ENCODE measurements around the gene MPL.

MPL gene

DNA sequence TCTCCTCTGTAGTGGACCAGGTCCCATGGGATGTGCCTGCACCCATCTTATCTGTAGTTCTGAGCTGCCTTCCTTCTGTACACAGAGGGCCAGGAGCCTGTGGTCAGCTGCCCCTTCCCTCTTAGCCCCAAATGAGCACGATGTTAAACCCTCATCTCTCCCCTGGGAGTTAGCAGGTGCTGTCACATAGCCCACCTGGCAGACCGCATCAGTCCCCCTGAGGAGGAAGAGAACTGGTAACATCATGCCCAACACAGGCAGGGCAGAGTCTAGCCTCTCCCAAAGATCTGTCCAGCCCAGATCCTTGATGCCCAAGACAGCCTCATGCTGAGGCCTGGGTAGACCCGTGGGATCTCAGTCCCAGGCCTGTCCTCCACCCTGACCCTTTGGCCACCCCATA is 32.2 kb upstream of the MPL start:
- ATAC-seq = no peak
- TF ChIP-seq ARNTL (CRISPR knock-in tag; IDR thresholded peaks at IDR 0.05; ENCODE audit: borderline replicate concordance, low read depth) = no peak
- no peak for TF ChIP-seq ISL1 (CRISPR knock-in tag; IDR thresholded peaks at IDR 0.05)
- TF ChIP-seq ZNF70 (CRISPR knock-in tag; IDR thresholded peaks at IDR 0.05) = no peak
- no peak for TF ChIP-seq ZC3H10 (CRISPR knock-in tag; IDR thresholded peaks at IDR 0.05)
- TF ChIP-seq, protein P1, sequence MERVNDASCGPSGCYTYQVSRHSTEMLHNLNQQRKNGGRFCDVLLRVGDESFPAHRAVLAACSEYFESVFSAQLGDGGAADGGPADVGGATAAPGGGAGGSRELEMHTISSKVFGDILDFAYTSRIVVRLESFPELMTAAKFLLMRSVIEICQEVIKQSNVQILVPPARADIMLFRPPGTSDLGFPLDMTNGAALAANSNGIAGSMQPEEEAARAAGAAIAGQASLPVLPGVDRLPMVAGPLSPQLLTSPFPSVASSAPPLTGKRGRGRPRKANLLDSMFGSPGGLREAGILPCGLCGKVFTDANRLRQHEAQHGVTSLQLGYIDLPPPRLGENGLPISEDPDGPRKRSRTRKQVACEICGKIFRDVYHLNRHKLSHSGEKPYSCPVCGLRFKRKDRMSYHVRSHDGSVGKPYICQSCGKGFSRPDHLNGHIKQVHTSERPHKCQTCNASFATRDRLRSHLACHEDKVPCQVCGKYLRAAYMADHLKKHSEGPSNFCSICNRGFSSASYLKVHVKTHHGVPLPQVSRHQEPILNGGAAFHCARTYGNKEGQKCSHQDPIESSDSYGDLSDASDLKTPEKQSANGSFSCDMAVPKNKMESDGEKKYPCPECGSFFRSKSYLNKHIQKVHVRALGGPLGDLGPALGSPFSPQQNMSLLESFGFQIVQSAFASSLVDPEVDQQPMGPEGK (CRISPR knock-in tag; IDR thresholded peaks at IDR 0.05; ENCODE audit: borderline replicate concordance) = no peak
- TF ChIP-seq ZFP30 (CRISPR knock-in tag; IDR thresholded peaks at IDR 0.05) = no peak
- TF ChIP-seq CSDC2 (CRISPR knock-in tag; IDR thresholded peaks at IDR 0.05) = no peak
- TF ChIP-seq SNAI2 (CRISPR knock-in tag; IDR thresholded peaks at IDR 0.05) = no peak
- TF ChIP-seq ZNF565 (CRISPR knock-in tag; conservative IDR thresholded peaks at IDR 0.05; ENCODE audit: low read depth) = no peak
- TF ChIP-seq RARB (CRISPR knock-in tag; IDR thresholded peaks at IDR 0.05) = no peak
- TF ChIP-seq, protein P2, sequence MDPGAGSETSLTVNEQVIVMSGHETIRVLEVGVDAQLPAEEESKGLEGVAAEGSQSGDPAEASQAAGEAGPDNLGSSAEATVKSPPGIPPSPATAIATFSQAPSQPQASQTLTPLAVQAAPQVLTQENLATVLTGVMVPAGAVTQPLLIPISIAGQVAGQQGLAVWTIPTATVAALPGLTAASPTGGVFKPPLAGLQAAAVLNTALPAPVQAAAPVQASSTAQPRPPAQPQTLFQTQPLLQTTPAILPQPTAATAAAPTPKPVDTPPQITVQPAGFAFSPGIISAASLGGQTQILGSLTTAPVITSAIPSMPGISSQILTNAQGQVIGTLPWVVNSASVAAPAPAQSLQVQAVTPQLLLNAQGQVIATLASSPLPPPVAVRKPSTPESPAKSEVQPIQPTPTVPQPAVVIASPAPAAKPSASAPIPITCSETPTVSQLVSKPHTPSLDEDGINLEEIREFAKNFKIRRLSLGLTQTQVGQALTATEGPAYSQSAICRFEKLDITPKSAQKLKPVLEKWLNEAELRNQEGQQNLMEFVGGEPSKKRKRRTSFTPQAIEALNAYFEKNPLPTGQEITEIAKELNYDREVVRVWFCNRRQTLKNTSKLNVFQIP (CRISPR knock-in tag; IDR thresholded peaks at IDR 0.05; ENCODE audit: borderline replicate concordance, low read depth) = no peak
- TF ChIP-seq, protein P3, sequence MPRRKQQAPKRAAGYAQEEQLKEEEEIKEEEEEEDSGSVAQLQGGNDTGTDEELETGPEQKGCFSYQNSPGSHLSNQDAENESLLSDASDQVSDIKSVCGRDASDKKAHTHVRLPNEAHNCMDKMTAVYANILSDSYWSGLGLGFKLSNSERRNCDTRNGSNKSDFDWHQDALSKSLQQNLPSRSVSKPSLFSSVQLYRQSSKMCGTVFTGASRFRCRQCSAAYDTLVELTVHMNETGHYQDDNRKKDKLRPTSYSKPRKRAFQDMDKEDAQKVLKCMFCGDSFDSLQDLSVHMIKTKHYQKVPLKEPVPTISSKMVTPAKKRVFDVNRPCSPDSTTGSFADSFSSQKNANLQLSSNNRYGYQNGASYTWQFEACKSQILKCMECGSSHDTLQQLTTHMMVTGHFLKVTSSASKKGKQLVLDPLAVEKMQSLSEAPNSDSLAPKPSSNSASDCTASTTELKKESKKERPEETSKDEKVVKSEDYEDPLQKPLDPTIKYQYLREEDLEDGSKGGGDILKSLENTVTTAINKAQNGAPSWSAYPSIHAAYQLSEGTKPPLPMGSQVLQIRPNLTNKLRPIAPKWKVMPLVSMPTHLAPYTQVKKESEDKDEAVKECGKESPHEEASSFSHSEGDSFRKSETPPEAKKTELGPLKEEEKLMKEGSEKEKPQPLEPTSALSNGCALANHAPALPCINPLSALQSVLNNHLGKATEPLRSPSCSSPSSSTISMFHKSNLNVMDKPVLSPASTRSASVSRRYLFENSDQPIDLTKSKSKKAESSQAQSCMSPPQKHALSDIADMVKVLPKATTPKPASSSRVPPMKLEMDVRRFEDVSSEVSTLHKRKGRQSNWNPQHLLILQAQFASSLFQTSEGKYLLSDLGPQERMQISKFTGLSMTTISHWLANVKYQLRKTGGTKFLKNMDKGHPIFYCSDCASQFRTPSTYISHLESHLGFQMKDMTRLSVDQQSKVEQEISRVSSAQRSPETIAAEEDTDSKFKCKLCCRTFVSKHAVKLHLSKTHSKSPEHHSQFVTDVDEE (CRISPR knock-in tag; IDR thresholded peaks at IDR 0.05) = no peak
- no peak for TF ChIP-seq OSR1 (CRISPR knock-in tag; IDR thresholded peaks at IDR 0.05)

DNA sequence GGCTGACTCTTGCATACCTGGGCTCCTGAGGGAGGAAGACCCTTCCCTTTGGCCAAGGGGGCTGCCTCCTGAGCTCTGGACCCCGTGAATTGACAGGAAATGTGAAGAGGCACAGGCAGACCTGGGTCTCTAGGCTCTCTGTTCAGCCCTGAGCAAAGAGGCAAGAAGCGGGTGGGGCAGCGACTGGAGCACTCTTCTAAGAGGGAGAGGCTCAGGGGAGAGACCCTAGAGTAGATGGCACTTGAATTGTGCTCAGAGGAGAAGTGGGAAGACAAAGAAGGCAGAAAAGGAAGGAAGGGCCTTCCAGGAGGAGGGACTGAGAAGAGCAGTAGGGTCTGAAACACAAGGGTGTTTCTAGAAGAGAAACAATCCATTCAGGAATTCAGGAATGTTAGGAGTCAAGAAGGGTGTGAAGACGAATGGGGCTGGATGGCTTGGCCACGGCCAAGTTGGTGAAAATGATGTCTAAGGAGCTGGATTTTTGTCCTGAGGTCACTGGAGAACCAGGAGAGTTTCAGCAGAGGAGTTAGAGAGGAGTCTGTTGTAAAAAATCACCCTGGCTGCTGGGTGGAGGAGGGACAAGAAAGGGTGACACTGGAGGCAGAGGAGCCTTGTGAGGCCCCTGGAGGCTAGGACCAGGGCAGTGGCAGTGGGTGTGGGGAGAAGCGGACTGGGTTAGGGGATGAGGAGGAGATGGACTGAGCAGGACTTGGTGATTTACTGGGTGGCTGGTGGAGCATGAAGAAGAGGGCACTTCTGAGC is 31.5 kb upstream of the MPL start:
- ATAC-seq = no peak
- TF ChIP-seq ZNF70 (CRISPR knock-in tag; IDR thresholded peaks at IDR 0.05) (no peak), GLIS3 (CRISPR knock-in tag; IDR thresholded peaks at IDR 0.05) (no peak), ZFP30 (CRISPR knock-in tag; IDR thresholded peaks at IDR 0.05) (no peak), OSR1 (CRISPR knock-in tag; IDR thresholded peaks at IDR 0.05) (no peak), TCF4 (CRISPR knock-in tag; IDR thresholded peaks at IDR 0.05; ENCODE audit: borderline replicate concordance) (no peak), RARB (CRISPR knock-in tag; IDR thresholded peaks at IDR 0.05) (no peak), CREB5 (CRISPR knock-in tag; IDR thresholded peaks at IDR 0.05; ENCODE audit: low read depth) (no peak), BACH2 (CRISPR knock-in tag; IDR thresholded peaks at IDR 0.05; ENCODE audit: borderline replicate concordance) (no peak)

DNA sequence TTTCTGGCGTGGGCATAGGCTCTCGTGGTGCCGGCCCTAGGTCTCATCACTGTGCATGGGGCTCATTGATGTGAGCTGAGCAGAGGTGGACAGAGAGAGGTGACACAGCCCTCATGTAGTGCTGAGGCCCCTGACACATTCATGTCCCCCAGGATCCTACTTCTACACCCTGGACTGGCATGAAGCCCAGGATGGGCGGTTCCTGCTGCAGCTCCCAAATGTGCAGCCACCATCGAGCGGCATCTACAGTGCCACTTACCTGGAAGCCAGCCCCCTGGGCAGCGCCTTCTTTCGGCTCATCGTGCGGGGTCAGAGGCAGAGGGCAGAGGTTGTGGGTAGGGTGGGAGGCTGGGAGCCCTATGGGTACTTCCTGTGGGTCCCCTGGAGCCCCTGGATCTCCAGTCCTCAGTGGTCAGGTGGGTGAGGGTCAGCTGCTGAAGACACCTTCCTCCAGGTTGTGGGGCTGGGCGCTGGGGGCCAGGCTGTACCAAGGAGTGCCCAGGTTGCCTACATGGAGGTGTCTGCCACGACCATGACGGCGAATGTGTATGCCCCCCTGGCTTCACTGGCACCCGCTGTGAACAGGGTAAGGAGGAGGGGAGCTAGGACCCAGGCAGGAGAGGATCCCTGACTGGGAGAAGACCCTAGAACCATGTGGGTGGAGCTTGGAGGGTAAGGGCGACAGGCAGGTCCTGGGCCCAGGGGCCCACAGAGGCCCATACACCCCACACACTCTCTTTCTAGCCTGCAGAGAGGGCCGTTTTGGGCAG is 30.7 kb upstream of the MPL start:
- ATAC-seq = no peak
- TF ChIP-seq RARB (CRISPR knock-in tag; IDR thresholded peaks at IDR 0.05) (no peak), SNAI2 (CRISPR knock-in tag; IDR thresholded peaks at IDR 0.05) (no peak), CSDC2 (CRISPR knock-in tag; IDR thresholded peaks at IDR 0.05) (no peak), ZFP30 (CRISPR knock-in tag; IDR thresholded peaks at IDR 0.05) (no peak), ZNF8 (CRISPR knock-in tag; IDR thresholded peaks at IDR 0.05) (no peak), CSRNP3 (CRISPR knock-in tag; IDR thresholded peaks at IDR 0.05) (no peak), CREB5 (CRISPR knock-in tag; IDR thresholded peaks at IDR 0.05; ENCODE audit: low read depth) (no peak), ZFP3 (CRISPR knock-in tag; IDR thresholded peaks at IDR 0.05) (no peak), ARNTL (CRISPR knock-in tag; IDR thresholded peaks at IDR 0.05; ENCODE audit: borderline replicate concordance, low read depth) (no peak), ZC3H10 (CRISPR knock-in tag; IDR thresholded peaks at IDR 0.05) (no peak), OSR1 (CRISPR knock-in tag; IDR thresholded peaks at IDR 0.05) (no peak), ESRRG (CRISPR knock-in tag; IDR thresholded peaks at IDR 0.05) (no peak), ISL1 (CRISPR knock-in tag; IDR thresholded peaks at IDR 0.05) (no peak), ZNF70 (CRISPR knock-in tag; IDR thresholded peaks at IDR 0.05) (no peak), TOX (CRISPR knock-in tag; IDR thresholded peaks at IDR 0.05; ENCODE audit: borderline replicate concordance) (no peak)

All from SK-N-SH treated with all-trans-retinoic acid at 6 μM for 48 hours (cell line).